Measurements from ENCODE around the gene OSMR.

- TF ChIP-seq CTCF (IDR thresholded peaks at IDR 0.05) (no peak), EHMT2 (IDR thresholded peaks at IDR 0.05; ENCODE audit: low read depth) (no peak), REST (IDR thresholded peaks at IDR 0.05) (no peak), JUN (IDR thresholded peaks at IDR 0.05) (no peak), PBX3 (IDR thresholded peaks at IDR 0.05) (no peak), TFCP2L1 (CRISPR knock-in tag; IDR thresholded peaks at IDR 0.05) (no peak), SMC3 (IDR thresholded peaks at IDR 0.05) (no peak)
These were observed 93.2 kb downstream of the OSMR start for GRCh38 chr5:38938973-38939372.

Measured in A549 (cell line).